Measurements from ENCODE around the gene MBLAC1.

- TF ChIP-seq, protein P1, sequence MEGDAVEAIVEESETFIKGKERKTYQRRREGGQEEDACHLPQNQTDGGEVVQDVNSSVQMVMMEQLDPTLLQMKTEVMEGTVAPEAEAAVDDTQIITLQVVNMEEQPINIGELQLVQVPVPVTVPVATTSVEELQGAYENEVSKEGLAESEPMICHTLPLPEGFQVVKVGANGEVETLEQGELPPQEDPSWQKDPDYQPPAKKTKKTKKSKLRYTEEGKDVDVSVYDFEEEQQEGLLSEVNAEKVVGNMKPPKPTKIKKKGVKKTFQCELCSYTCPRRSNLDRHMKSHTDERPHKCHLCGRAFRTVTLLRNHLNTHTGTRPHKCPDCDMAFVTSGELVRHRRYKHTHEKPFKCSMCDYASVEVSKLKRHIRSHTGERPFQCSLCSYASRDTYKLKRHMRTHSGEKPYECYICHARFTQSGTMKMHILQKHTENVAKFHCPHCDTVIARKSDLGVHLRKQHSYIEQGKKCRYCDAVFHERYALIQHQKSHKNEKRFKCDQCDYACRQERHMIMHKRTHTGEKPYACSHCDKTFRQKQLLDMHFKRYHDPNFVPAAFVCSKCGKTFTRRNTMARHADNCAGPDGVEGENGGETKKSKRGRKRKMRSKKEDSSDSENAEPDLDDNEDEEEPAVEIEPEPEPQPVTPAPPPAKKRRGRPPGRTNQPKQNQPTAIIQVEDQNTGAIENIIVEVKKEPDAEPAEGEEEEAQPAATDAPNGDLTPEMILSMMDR (IDR thresholded peaks at IDR 0.05), result no peak
- TF ChIP-seq POLR2A (IDR thresholded peaks at IDR 0.05), result no peak
These were observed 32.8 kb upstream of the MBLAC1 start for GRCh38 chr7:100093925-100094486.
